ENCODE measurements around the gene CNP.

Gene CNP

DNA sequence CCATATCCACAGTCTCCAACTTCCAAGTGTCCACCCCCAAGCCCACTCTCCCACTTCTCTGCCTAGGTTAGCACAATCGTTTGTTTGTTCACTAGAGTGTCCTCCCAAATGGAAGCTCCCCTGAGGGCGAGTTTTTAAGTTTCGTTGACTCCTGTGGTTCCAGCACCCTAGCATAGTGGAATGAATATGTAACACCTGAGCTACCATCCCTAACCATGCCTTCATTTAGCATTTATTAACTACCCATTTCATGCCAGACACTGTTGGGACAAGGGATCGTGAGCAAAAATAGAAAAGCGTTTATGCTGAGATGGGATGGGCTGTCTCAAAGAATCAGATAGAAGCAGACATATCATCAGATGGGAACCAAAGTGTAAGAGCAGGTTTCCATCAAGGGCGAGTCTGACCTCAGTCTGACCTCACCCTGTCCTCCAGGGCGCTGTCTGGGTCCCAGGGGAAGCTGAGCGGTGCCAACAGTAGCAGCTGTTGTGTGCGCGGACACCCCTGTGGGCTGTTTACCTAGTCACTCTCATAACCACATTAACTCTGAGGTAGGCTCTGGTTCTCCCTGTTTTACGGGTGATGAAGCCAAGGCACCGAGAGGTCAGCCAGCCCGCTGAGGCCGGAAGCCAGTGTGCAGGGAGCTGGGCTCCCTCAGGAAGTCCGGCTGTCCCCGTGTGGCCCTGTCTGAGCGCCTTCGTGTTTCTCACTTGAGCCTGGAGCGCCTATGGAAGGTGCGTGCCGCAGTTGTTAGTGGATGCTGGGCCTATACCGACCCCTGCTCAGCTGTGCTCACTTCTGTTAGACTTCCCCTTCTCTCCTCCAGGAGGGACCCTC, 6.2 kb downstream of the CNP start:
- no peak for DNase-seq

DNA sequence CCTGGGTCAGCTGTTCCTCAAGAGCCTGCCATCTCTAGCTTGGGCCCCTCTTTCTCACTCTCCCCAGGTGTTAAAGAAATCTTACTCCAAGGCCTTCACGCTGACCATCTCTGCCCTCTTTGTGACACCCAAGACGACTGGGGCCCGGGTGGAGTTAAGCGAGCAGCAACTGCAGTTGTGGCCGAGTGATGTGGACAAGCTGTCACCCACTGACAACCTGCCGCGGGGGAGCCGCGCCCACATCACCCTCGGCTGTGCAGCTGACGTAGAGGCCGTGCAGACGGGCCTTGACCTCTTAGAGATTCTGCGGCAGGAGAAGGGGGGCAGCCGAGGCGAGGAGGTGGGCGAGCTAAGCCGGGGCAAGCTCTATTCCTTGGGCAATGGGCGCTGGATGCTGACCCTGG, 6.8 kb downstream of the CNP start:
- DNase-seq: peak in 2 of 56 donors; percentile 15 to 16

DNA sequence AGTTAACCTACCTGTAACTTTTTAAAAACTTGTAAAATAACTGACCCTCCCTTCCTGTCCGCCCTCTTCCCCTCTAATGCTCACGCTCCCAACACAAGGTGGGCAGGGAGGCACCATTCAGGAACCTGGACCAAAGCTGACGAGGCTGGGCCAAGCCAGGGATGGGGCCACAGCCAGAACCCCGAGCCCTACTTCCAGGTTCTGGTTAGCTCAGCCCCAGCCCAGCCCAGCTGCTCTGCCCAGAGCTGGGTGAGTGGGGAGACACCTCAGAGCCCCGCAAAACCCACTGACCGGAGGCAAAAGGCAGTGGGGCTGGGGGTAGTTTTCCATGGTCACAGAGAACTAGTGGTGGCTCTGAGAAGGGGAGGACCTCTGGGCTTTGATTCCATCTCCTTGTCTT, 7.4 kb downstream of the CNP start:
- no peak for DNase-seq

DNA sequence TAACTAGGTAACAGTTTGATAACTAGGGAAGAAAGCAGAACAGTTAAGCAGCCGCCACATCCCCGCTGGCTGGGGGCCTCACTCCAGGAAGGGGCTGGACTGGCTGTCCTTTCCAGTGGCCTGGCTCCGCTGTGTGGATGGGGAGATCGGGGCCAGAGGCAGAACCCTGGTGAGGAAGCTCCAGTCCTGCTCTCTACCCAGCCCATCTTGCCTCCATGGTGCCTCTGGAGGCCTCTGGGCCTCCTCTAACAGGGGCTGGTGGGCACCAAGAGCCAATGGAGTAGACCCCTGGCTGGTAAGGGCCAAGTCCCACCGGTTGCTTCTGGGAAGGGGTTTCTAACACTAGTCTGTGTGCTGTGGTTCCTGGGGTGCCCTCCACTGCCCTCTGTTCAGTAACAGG, 8.1 kb downstream of the CNP start:
- peak in 2 of 56 donors; percentile 20 to 49 for DNase-seq

DNA sequence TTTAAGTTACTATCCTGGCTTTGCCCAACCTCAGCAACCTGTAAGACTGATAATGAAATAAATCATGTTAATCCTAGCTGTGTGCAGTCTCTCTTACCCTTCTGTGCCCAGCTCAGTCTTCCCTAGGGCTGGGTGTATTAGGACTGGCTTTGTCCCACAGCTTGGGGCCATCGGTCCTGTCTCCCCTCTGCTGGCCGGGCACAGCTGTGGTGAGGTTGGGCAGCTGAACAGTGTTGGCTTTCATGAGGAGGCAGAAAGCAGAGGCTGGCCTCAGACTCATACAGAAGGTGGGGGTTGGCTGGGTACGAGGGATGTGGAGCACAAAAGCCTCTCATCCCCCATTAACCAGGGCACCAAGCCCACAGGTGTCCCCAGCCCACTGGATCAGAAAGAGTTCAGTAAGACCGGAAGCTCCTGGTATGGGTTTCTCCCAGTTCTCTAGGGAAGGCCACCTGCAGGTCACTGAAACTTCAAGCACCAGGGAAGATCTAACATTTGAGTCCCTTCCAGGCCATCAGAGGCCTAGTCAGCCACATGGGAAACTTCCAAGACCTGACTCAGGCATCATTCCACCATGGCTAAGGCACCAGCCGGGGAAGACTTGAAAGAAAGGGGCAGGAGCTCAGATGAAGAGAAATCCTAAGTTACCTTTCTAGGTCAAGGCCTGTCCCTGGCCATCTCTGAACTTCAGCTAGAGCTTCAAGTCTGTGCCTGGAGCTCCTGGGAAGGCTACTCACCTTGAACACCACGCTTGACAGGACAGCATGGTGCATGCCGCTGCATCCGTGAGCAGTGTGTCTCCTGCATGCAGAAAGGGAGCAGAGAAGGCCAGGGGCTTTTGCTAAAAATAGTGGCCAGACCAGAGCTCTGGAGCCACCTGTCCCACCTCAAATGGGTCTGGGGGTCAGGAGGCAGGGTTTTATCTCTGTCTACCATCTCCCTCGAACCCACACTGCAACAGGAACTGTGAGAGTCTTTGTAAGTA, 8.8 kb downstream of the CNP start:
- peak in 51 of 56 donors; percentile 23 to 90 (median 68) for DNase-seq

DNA sequence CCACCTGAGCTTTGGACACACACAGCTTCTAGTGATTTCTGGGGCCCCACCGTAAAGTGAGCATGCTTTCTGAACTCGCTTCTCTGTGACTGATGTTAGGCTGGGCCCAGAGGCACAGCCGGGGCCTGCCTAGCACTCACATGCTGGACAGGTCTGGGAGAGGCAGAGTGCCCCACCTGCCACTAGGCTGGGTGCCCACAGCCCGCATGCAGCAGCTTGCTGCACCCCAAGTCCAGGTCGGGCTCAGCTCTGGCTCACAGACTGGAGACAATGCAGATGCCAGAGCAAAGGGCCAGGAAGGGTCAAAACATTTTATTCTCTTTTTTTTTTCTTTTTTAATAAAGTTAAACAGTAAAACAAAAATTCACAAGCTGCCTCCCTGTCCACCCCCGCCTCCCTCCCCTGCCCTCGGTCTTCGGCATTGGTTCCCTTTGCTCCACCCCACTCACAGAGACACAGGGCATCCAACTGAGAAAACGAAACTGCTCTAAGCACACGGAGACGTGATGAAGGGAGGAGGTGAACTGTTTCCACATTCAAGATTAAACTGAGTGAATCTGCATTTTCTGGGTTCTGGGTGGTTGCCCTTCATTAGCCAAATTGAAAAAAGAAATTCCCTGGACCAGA, 9.7 kb downstream of the CNP start:
- peak in 4 of 56 donors; percentile 10 to 43 (median 22) for DNase-seq

DNA sequence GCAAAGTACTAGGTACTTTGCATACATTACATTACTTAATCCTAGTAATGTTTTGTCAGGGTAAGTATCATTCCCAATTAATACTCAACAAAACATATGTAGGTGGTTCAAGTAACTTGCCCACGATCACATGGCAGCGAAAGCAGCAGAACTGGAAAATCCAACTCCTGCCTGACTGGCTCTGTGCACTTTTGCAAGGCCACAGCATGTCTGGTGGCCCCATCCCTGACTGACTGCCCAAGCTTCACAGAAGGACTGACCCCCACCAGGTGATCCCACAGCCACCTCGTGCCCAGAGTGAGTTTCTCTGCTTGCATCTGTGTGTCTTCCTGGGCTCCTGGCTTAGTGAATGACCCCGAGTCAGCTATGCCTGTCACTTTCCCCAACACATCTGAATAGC, 11.4 kb downstream of the CNP start:
- DNase-seq: no peak

DNA sequence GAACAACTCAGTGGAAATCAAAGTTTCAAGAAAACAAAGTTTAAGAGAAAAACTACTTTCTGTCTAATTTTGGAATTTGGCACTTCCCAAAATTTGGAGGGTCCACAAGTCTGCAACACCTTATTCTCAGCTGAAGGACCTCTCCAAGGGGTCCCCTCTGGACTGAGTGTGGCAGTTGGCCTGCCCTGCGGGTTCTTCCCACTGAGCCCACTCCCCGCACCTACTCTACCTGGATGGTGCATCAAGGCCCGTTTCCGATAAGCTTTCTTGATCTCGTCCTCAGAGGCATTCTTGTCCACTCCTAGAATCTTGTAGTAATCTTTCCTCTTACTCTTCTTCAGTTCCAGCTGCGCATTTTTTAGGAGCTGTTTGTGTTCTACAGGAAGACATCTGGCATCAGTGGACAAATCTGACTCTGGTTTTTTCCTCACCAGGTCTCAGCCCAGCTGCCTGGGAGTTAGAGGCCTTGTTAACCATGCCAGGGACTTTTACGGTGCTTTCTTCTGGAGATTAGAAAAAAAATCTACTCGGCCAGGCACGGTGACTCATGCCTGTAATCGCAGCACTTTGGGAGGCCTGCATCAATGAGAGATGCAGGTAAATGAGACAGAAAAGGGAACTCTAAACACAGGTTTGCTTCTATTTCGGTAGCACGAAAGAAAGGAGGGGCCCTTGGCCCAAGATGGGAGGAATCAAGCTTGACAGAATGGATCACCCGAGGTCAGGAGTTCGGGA, 15.6 kb downstream of the CNP start:
- no peak for DNase-seq

DNA sequence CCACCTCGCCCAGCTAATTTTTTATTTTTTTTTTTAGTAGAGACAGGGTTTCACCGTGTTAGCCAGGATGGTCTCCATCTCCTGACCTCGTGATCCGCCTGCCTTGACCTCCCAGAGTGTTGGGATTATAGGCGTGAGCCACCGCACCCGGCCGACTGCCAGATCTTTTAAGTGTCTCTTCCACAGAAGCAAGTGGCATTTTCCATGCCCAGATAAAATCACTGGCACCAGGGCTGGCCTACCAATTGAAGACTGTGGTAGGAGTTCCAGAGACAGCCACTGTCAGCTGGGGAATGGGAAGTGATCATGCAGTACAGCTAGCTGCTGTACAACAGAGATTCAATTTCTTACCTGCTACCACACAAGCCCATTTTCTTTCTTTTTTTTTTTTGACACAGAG, 17.9 kb downstream of the CNP start:
- DNase-seq: no peak

DNA sequence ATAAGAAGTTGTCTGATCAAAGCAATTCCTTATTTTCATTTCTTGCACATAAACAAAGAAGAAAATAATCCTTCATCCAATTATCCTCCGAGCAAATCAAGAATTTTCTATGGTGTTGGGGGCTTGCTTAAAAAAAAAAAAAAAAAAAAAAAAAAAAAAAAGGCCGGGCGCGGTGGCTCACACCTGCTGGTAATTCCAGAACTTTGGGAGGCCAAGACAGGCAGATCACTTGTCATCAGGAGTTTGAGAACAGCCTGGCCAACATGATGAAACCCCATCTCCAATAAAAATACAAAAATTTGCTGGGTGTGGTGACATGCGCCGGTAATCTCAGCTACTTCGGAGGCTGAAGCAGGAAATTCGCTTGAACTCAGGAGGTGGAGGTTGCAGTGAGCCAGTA, 19.3 kb downstream of the CNP start:
- no peak for DNase-seq

DNA sequence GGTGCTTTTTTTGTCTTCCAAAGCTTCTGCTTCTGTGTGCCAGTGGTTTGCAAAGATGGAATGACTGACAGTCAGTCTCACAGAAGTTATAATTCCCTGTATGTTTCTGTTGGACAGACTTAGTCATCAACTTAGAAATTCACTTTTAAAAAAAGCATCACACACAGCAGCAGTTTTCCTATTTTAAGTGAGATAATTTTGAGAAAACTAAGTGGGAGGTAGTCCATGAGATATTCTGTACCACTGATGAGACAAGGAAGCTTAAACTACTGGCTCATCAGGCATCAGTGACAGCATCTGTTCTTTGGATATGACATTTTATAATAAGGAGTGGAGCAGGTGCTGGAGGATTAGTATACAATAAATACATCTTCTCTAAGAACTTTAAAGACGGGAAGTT, 20.0 kb downstream of the CNP start:
- no peak for DNase-seq

DNA sequence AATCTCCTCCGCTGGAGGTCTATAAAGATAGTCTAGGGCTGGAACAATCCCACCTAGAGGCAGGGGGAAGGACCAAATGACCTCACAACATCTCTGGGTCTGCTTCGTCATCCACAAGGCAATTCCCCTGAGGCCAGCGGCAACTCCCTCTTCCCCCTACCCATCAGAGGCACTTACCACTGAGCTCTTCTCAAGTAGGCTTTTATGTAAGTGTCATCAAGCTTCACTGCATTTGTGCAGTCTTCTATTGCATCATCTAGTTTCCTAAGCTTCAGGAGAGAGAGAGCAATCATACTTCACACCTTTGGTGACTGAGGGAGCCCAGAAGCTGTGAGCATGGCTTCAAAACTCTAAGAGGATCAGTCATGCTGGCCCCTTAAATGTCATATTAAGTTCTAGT, 21.0 kb downstream of the CNP start:
- DNase-seq: no peak

DNA sequence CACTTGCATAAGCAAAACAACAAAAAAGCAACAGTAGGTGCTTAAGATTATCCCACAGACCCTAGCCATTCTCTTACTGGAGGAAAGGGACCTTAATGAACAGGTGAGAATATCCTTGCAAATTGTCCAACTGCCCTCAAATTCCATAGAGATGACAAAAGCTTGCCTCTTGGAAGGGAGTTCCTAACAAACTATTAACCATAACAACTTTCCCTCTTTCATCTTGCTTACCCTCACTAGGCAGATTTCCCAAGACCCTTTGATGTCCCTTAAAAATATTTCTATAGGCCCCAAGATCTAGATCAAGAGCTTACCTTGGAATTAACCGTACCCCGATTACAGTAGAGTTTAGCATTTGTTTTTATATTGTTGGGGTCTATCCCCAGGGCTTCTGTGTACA, 21.8 kb downstream of the CNP start:
- no peak for DNase-seq

DNA sequence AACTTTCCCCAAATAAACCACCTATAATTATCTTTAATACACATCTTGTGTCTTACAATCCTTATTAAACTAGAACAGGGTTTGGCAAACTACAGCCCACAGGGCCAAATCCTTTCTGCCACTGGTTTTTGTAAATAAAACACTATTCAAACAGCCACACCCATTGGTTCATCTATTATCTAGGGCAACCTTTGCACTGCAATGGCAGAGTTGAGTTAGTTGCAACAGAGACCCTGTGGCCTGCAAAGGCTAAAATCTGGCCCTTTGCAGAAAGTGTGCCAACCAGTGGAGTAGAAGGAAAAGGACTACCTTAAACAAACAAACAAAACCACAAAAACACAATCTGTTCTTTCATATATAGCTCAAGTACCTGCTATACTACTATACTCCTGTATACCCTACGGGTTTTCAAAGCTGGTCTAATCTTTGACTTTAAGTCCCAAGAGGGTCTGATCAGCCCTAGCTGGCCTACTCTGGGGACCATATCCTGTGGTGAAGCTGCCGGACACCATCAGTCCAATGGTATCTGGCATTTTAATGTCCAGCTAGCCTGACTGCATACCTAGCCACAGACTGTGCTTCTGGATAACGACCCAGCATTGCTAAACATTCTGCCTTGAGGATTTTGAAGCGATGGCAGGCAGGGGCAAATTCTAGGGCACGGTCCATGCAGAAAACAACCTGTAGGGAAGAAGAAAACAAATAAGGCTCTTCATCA, 23.3 kb downstream of the CNP start:
- DNase-seq: no peak

DNA sequence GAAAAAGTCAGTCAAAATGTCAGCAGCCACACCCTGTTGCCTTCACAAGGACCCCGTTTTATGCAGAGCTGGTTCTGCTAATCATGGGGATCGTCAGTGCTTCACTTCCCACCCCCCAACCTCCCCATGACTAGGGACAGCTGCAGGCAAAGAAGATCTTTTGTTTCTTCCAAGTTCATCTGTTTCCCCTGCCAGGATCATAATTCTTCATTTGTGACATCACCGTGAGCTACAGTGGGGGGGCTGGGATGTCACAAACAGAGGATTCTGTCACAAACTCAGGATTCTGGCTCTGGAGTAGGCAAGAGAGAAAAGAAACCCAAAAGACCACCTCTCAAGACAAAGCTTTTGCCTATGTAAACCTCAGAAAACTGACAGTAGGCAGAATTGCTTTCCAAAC, 26.0 kb downstream of the CNP start:
- peak in 50 of 56 donors; percentile 16 to 91 (median 64) for DNase-seq

DNA sequence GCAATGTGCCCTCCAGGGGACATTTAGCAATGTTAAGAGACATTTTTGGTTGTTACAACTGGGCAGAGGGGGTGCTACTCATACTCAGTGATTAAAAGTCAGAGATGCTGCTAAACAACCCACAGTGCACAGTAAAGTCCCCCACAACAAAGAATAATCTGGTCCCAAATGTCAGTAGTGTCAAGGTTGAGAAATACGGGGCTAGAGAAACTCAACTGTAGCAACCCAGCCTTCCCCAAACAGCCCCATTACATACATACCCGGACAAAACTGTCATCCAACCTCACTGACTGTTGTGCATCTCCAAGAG, 30.2 kb downstream of the CNP start:
- no peak for DNase-seq

DNA sequence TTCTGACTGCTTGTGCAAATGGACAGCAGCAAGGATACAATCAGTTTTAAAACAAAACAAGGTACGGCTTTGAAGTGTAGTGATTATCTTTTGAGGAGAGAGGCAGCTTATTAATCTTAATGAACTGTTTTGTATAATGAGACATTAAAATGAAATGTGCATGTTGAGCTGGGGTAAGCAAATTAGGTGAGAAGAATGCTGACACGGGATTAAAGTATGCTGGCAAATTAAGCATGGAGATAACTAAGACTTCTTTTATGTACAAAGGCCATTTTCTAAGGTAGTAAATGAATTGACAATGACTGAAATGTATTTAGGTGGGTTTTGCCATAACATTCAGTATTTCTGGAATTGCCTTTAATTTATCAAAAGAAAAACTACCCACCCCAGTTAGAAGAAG, 31.9 kb downstream of the CNP start:
- DNase-seq: no peak

DNA sequence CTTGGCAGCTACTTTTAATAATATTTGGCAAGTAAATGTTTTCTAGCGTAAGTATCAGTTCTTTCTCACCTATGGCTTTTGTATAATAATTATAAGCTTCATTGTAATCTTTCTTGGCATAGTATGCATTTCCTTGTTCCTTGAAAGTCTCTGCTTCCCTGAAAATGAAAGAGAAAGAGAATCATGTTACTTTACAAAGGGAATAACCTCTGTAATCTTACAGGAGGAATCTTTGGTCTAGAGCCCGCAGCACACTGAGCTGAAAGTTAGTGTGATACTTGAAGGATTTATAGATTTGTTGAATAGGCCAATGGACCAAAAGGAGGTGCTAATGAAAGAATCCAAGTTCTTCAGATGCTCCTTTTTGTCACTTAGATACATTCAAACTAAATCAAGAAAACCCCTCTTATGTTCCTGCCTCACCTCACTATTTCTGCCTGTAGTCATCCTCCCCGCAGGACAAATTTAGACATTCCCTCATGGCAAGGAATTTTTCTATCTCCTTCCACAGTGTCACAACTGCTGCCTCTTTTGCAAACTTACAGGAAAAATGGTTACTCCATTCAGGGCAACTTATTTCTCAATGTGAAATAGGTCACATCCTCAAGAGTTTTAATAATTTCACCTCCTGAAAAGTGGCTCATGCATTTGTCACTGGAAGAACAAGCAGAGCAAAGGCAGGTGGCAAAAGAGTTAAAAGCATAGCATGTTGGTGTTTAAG, 34.0 kb downstream of the CNP start:
- no peak for DNase-seq

DNA sequence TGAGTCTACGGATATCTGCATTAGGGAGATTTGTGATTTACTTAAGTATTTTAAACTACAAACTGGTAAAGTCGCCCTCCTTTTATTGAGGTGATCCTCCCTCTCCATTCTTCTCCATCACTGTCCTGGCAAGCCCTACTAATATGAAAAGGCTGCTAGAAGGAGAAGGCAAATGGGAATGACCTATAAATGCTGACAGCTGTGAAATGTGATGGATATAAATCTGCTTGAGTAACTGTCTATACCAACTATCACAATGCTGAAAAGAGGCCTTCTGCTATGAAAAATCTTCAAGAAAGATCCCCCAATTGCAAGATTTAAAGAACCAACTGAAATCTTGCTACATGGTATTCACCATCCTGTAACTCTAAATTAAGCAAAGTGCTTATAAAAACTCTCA, 35.1 kb downstream of the CNP start:
- no peak for DNase-seq

DNA sequence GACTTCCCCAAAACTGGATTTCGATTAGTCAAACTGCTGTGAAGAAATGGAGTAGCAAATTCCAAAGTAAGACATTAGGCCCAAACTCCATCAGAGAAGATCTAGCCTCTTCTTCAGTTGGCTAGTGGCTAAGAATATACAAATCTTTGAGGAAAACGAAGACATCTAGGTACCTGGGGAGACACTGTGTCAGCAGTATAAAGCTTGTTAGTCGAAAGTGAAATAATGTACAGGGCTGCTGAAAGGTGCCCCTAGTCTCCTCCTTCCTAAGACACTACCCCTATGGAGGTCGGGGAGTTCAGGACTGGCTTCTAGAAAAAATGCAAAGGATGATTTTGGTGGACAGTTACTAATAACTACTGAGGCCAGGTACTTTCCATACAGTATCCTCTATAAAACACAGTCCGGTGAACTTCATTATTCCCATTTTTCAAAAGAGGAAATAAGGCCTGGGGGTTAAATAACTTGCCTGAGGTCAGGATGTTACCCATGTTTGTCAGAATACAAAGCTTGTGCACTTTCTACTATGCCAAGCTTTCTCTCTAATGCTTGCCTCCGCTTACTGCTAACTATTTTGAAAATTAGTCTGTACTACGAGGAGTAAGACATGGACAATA, 35.7 kb downstream of the CNP start:
- DNase-seq: no peak

All from amygdala (tissue), 56 donors.